ENCODE results near the gene CCDC7. TPM values are rescaled to one million over a fixed set of nuclear protein-coding genes. Genes with fewer than 3 reads are reported as not detected.
"Not testable (repeated sequence)": the region's sequence is repeated elsewhere in the genome, so short reads cannot be mapped to it uniquely, and the experiment has no call there.

Gene CCDC7
- total RNA-seq, 1 experiment from 2014 or later, result 3.0 TPM

GRCh38 chr10:32887481-32887880, 441.5 kb downstream of the CCDC7 start:
- DNase-seq (ENCODE audit: low spot score), result no peak

DNA sequence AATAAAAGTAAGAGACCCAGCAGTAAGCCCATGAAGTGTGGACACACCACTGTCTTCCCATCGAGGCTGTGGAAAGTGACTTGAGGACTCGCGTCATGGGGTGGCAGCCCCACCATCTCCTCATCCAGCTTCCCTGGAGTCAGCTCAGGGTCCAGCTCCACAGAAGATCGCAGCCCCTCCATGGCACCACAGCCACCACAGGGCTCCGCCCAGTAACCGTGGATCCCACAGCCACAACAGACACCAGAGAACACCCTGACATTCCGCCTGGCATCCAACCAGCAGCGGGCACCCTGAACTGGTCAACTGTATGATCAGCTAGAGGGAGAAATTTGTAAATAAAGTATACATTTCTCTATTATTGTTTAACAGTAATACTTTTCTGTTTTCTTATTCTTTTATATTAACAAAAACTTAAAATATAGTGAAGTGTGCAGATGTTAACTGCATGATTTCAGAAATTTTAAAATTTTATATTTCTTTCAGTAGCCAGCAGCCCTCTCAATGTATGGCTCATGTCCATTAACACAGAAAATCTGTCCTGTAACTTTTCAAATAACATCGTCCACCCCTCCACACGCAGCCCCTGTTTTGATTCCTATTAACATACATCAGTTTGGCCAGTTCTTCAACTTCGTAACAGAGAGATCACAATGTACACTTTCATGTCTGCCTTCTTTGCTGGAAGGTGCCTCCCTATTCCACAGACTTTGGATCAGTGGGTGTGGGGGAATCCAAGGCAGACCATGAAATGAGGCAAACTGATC, 442.4 kb downstream of the CCDC7 start:
- DNase-seq (ENCODE audit: low spot score), result no peak

GRCh38 chr10:32889631-32890212, 443.8 kb downstream of the CCDC7 start:
- no peak for DNase-seq (ENCODE audit: low spot score)

GRCh38 chr10:32890444-32890843, 444.5 kb downstream of the CCDC7 start:
- DNase-seq (ENCODE audit: low spot score), result no peak

GRCh38 chr10:32891261-32891660, 445.3 kb downstream of the CCDC7 start:
- no peak for DNase-seq (ENCODE audit: low spot score)

- DNase-seq (ENCODE audit: low spot score), result no peak
Measured at GRCh38 chr10:32893434-32893833, 447.5 kb downstream of the CCDC7 start.

DNA sequence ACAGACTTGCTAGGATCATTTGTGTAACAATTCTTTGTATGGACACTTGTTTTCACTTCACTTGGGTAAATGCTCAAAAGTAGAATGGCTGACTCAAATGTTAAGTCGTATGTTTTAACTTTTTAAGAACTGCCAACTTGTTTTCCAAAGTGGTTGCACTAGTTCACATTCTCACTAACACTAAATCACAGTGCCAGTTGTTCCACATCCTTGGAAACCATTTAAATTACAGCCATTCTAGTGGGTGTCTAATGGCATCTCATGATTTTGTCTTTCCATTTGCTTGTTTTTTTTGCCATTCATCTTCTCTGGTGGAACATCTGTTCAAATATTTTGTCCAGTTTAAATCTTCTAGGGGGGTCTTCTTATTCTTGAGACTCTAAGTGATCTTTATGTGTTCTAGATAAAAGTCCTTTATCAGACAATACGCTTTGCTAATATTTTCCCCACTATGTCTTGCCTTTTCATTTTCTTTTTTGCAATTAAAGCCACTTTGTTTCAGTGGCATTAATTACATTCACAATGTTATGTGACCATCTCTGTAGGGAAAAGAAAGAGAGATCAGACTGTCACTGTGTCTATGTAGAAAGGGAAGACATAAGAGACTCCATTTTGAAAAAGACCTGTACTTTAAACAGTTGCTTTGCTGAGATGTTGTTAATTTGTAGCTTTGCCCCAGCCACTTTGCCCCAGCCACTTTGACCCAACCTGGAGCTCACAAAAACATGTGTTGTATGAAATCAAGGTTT, 448.1 kb downstream of the CCDC7 start:
- DNase-seq (ENCODE audit: low spot score), result no peak

- DNase-seq (ENCODE audit: low spot score), result not testable (repeated sequence)
Measured at GRCh38 chr10:32895200-32895968, 449.4 kb downstream of the CCDC7 start.

DNA sequence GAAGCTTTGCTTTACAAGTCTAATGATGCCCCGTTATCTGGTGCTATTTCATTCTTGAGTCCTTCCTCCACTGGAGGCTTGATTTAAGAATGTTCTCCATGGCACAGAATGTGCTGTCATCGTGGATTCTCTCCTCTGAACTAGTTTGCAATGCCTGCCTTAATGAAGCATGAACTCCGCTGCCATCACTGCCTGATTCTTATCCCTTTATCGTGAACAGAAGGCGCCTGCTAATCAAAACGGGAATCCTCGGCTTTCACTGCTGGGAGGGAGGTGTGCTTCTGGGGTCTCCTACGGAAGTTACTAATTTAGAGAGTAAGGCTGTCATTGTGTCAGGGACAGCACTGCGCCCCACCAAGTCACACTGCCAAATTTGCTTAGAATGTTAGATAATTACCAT, 455.9 kb downstream of the CCDC7 start:
- no peak for DNase-seq (ENCODE audit: low spot score)

DNA sequence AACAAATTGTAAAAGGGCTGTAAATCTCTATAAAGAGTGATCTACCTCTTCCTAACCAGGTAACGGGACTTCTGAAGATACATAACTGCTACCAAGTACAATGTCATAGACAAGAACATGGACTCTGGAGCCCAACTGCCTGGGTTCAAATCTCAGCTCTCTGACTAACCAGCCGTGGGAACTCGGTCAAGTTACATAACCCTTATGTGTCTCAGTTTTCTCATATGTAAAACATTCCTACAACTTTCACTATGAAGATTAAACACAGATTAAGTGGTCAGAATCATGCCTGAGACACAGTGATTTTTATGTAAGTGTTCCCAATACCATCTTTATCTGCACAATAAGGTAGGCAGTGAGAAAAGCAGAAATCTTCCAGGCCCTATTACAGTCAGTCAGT, 459.5 kb downstream of the CCDC7 start:
- no peak for DNase-seq (ENCODE audit: low spot score)

DNA sequence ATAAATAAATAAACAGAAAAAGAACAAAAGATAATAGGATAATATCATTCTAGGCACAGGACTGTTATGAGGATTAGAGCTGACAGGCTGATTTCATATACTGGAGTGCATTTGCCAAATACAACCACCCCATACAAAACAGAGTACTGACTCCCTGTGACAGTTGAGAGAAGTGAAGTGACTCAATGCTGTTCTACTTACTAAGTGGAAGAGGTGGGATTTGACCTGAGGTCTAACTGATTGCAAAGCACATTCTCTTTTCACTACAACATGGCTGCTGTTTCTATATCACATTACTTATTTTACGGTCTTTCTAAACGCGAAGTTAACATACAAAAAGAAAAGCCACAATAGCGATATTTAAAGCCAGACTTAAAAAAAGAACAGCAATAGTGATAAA, 460.7 kb downstream of the CCDC7 start:
- DNase-seq (ENCODE audit: low spot score), result no peak

DNA sequence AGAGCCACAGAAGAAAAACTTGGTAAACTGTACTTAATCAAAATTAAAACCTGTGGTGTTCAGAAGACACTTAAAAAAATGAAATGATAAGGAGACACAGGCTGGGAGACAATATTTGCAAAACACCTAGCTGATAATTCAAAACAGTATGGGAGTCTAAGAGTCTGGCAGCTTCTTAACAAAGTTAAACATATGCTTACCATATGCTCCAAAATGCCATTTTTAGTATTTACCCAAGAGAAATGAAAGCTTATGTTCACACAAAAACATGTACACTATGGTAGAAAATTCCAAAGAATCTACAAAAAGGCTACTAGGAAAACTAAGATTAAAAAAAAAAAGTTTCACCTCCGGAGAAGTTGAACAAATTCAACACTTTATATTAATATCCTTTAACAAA, 463.5 kb downstream of the CCDC7 start:
- DNase-seq (ENCODE audit: low spot score), result no peak

DNA sequence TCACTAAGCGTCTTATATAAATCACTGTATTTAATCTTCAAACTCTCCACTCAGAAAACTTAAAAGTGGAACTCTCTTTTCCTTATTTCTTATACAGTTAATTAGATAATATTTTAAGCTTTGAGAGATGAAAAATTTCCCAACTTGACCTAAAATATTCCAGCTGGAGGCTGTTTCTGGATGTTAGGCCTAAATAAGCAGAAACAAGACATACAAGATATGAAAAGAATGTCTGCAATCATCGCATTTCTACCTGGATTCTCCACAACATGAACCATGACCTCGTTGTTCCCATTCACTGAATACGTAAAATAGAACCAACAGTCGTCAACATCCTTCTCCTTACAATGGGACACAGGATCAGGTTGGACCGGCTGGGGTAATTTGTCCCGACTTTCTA, 464.0 kb downstream of the CCDC7 start:
- DNase-seq (ENCODE audit: low spot score), result not testable (repeated sequence)

- DNase-seq (ENCODE audit: low spot score), result no peak
Measured at GRCh38 chr10:32911285-32912016, 465.5 kb downstream of the CCDC7 start.

DNA sequence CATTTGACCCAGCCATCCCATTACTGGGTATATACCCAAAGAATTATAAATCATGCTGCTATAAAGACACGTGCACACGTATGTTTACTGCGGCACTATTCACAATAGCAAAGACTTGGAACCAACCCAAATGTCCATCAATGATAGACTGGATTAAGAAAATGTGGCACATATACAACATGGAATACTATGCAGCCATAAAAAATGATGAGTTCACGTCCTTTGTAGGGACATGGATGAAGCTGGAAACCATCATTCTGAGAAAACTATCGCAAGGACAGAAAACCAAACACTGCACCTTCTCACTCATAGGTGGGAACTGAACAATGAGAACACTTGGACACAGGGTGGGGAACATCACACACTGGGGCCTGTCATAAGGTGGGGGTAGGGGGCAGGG, 471.9 kb downstream of the CCDC7 start:
- not testable (repeated sequence) for DNase-seq (ENCODE audit: low spot score)

DNA sequence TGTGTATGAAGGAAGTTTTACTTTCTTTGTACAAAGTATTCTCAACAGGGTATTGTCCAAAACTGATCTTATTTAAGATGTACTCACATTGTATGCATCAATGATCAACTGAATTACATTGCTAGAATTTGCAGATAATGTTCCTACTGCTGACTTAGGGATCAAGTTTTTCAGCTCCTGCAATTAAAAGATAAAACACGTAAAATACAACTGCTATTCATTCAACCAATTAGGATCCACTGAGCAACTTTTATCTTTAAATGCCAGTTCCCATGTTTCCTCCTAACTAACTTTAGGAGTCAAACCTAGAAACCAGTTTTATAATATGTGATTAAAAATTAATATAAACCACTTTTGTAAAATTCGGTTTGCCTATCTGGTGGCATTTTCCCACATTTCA, 476.2 kb downstream of the CCDC7 start:
- no peak for DNase-seq (ENCODE audit: low spot score)

- no peak for DNase-seq (ENCODE audit: low spot score)
Measured at GRCh38 chr10:32923134-32923533, 477.2 kb downstream of the CCDC7 start.

- DNase-seq (ENCODE audit: low spot score), result no peak
Measured at GRCh38 chr10:32923849-32924248, 477.9 kb downstream of the CCDC7 start.
